Measurements from ENCODE around the gene VPS35L. TPM values are rescaled to one million over a fixed set of nuclear protein-coding genes. Genes with fewer than 3 reads are reported as not detected.

Gene VPS35L
- total RNA-seq, 1 donor from 2014 or later = 45.0 TPM

DNA sequence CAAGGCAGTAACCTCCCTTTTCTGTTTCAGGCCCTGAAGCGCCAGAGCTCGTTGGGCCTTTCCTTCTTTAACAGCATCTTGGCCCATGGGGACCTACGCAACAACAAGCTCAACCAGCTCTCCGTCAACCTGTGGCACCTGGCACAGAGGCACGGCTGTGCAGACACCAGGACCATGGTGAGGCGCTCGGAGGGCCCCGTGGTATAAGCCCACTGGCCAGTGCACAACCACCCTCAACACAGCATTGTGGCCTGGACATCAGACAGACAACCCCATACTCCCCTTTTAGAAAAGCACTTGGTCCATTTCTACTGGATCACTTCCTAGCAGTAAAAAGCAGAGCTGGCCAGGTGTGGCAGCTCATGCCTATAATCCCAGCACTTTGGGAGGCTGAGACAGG lies 144.0 kb downstream of the VPS35L start:
- H2AFZ ChIP-seq (ENCODE audit: low read depth, low read length) = no peak overlapping the region
- no peak for TF ChIP-seq EZH2 (IDR thresholded peaks at IDR 0.05; ENCODE audit: insufficient read depth, low read length)
- TF ChIP-seq CTCF (IDR thresholded peaks at IDR 0.05; ENCODE audit: insufficient read depth, low read depth, low read length) = no peak
- H3K4me1 Mint-ChIP-seq (ENCODE audit: low read depth, unreplicated experiment) = peaks cover 31% of the 10 kb centered on the region
- peaks cover 2% of the 10 kb centered on the region for H3K9me3 Mint-ChIP-seq (ENCODE audit: unreplicated experiment)
- peaks cover 15% of the 10 kb centered on the region for H4K20me1 ChIP-seq (ENCODE audit: insufficient read depth, low read length)
- peaks cover 26% of the 10 kb centered on the region for H3K36me3 Mint-ChIP-seq (ENCODE audit: low read depth, unreplicated experiment)
- H3K27me3 ChIP-seq (ENCODE audit: insufficient read depth, low read length) = no peaks in the 10 kb centered on the region
- peaks cover 13% of the 10 kb centered on the region for H3K36me3 ChIP-seq (ENCODE audit: insufficient read depth, low read length)
- H3K4me2 ChIP-seq (ENCODE audit: low read length) = peak overlapping the region; percentile 42
- H3K27ac Mint-ChIP-seq (ENCODE audit: unreplicated experiment) = no peak overlapping the region
- H3K4me3 Mint-ChIP-seq (ENCODE audit: unreplicated experiment) = no peak overlapping the region
- H3K27ac ChIP-seq (ENCODE audit: low read depth, low read length) = peak overlapping the region; percentile 59
- H3K9me3 ChIP-seq (ENCODE audit: insufficient read depth, low read depth, low read length) = no peaks in the 10 kb centered on the region
- H3K27me3 Mint-ChIP-seq (ENCODE audit: low read depth, unreplicated experiment) = no peaks in the 10 kb centered on the region
- no peak for FAIRE-seq
- no peak overlapping the region for H3K4me3 ChIP-seq (ENCODE audit: insufficient read depth, low read depth, low read length)
- H3K79me2 ChIP-seq (ENCODE audit: insufficient read depth, low read length) = peaks cover 7% of the 10 kb centered on the region
- H3K9ac ChIP-seq (ENCODE audit: low read length) = no peak overlapping the region
- DNase-seq (ENCODE audit: low read depth) = no peak
- H3K4me1 ChIP-seq (ENCODE audit: insufficient read depth, low read length) = peaks cover 45% of the 10 kb centered on the region

- Mint-ChIP-seq H3K9me3 (ENCODE audit: unreplicated experiment) (peaks cover 5% of the 10 kb centered on the region), H3K27me3 (ENCODE audit: low read depth, unreplicated experiment) (no peaks in the 10 kb centered on the region), H3K4me3 (ENCODE audit: unreplicated experiment) (no peak overlapping the region), H3K36me3 (ENCODE audit: low read depth, unreplicated experiment) (peaks cover 35% of the 10 kb centered on the region), H3K27ac (ENCODE audit: unreplicated experiment) (peak overlapping the region; percentile 5), H3K4me1 (ENCODE audit: low read depth, unreplicated experiment) (peaks cover 38% of the 10 kb centered on the region)
- no peak for TF ChIP-seq CTCF (IDR thresholded peaks at IDR 0.05; ENCODE audit: insufficient read depth, low read depth, low read length)
- no peak for TF ChIP-seq EZH2 (IDR thresholded peaks at IDR 0.05; ENCODE audit: insufficient read depth, low read length)
- Histone ChIP-seq H4K20me1 (ENCODE audit: insufficient read depth, low read length) (peaks cover 15% of the 10 kb centered on the region), H3K27me3 (ENCODE audit: insufficient read depth, low read length) (no peaks in the 10 kb centered on the region), H2AFZ (ENCODE audit: low read depth, low read length) (no peak overlapping the region), H3K36me3 (ENCODE audit: insufficient read depth, low read length) (peaks cover 20% of the 10 kb centered on the region), H3K9me3 (ENCODE audit: insufficient read depth, low read depth, low read length) (no peaks in the 10 kb centered on the region), H3K4me1 (ENCODE audit: insufficient read depth, low read length) (peaks cover 52% of the 10 kb centered on the region), H3K27ac (ENCODE audit: low read depth, low read length) (peak overlapping the region; percentile 59), H3K79me2 (ENCODE audit: insufficient read depth, low read length) (peaks cover 10% of the 10 kb centered on the region), H3K4me2 (ENCODE audit: low read length) (peak overlapping the region; percentile 42), H3K4me3 (ENCODE audit: insufficient read depth, low read depth, low read length) (no peak overlapping the region), H3K9ac (ENCODE audit: low read length) (peak overlapping the region; percentile 14)
- peak; percentile 80 for DNase-seq (ENCODE audit: low read depth)
- FAIRE-seq = no peak
Measured at GRCh38 chr16:19700319-19700781, 144.8 kb downstream of the VPS35L start.

GRCh38 chr16:19701091-19701490 lies 145.6 kb downstream of the VPS35L start:
- H3K27me3 ChIP-seq (ENCODE audit: insufficient read depth, low read length) = no peaks in the 10 kb centered on the region
- H3K36me3 ChIP-seq (ENCODE audit: insufficient read depth, low read length) = peaks cover 26% of the 10 kb centered on the region
- peaks cover 50% of the 10 kb centered on the region for H3K4me1 ChIP-seq (ENCODE audit: insufficient read depth, low read length)
- H3K4me3 ChIP-seq (ENCODE audit: insufficient read depth, low read depth, low read length) = no peak overlapping the region
- peaks cover 38% of the 10 kb centered on the region for H3K4me1 Mint-ChIP-seq (ENCODE audit: low read depth, unreplicated experiment)
- H3K36me3 Mint-ChIP-seq (ENCODE audit: low read depth, unreplicated experiment) = peaks cover 35% of the 10 kb centered on the region
- H3K9ac ChIP-seq (ENCODE audit: low read length) = peak overlapping the region; percentile 14
- peaks cover 18% of the 10 kb centered on the region for H4K20me1 ChIP-seq (ENCODE audit: insufficient read depth, low read length)
- H3K27ac ChIP-seq (ENCODE audit: low read depth, low read length) = peak overlapping the region; percentile 59
- H3K9me3 Mint-ChIP-seq (ENCODE audit: unreplicated experiment) = peaks cover 5% of the 10 kb centered on the region
- H3K4me3 Mint-ChIP-seq (ENCODE audit: unreplicated experiment) = no peak overlapping the region
- DNase-seq (ENCODE audit: low read depth) = peak; percentile 43
- peaks cover 10% of the 10 kb centered on the region for H3K79me2 ChIP-seq (ENCODE audit: insufficient read depth, low read length)
- no peaks in the 10 kb centered on the region for H3K9me3 ChIP-seq (ENCODE audit: insufficient read depth, low read depth, low read length)
- H3K27ac Mint-ChIP-seq (ENCODE audit: unreplicated experiment) = no peak overlapping the region
- TF ChIP-seq EZH2 (IDR thresholded peaks at IDR 0.05; ENCODE audit: insufficient read depth, low read length) = no peak
- no peak for TF ChIP-seq CTCF (IDR thresholded peaks at IDR 0.05; ENCODE audit: insufficient read depth, low read depth, low read length)
- no peak overlapping the region for H2AFZ ChIP-seq (ENCODE audit: low read depth, low read length)
- H3K4me2 ChIP-seq (ENCODE audit: low read length) = peak overlapping the region; percentile 42
- FAIRE-seq = no peak
- H3K27me3 Mint-ChIP-seq (ENCODE audit: low read depth, unreplicated experiment) = no peaks in the 10 kb centered on the region

Measured in astrocyte (in vitro differentiated cells and primary cell).